Activated gamma-delta T cell treated with Interleukin-2 at 50 U/mL for 16 hours (primary cell): ENCODE measurements around the gene ABCB10.

Source experiments
- DNase-seq: peaks from one replicate; pipeline ENCODE4 v3.0.0-alpha.2; 2020

The ABCB10 gene

GRCh38 chr1:229466887-229467286, 91.6 kb downstream of the ABCB10 start:
- DNase-seq: no peak
